Femur (tissue), 1 donor: ENCODE measurements around the gene TADA2A.
A peak's percentile ranks its signal among the peaks of the same experiment; 100 is the strongest.

ENCODE experiments used
- DNase-seq: peaks from one replicate; pipeline ENCODE4 v3.0.0-alpha.2; 2017

The TADA2A gene

DNA sequence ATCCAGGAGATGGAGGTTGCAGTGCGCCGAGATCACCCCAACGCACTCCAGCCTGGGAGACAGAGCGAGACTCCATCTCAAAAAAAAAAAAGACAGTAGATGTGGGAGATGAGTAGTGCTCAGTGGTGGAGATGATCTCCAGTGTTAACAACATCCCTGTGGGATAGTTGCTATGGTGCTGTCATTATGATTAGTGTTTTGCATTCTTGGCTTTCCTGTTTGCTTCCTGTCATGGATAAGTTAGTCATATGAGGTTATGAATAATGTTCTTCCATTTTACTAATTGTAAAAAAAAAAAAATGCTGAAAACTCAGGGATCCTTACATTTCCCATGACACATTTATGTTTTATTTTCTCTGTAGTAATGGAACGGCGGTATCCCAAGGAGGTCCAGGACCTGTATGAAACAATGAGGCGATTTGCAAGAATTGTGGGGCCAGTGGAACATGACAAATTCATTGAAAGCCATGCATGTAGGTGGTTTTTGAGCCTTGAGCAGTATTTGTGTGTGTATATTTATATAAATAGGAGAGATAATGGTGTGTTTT is 58.5 kb downstream of the TADA2A start:
- no peak for DNase-seq

DNA sequence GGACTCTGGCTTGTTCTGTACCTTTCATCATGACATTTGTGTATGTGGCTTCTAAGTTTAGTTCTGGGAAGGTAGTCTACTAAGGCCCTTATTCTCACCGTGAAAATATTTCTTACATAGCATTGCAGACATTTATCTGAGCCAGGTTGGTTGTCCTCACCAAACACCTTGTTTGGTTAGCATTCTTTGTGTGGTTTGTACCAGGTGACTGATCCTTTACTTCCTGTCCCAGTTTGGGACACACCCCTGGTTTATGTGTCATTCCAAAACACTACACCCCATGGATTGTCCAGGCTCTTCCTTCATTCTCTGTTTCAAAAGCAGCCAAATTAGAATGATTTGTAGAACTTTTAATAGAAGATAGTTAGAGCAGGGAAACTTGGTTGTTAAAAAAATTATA is 59.8 kb downstream of the TADA2A start:
- DNase-seq: no peak

DNA sequence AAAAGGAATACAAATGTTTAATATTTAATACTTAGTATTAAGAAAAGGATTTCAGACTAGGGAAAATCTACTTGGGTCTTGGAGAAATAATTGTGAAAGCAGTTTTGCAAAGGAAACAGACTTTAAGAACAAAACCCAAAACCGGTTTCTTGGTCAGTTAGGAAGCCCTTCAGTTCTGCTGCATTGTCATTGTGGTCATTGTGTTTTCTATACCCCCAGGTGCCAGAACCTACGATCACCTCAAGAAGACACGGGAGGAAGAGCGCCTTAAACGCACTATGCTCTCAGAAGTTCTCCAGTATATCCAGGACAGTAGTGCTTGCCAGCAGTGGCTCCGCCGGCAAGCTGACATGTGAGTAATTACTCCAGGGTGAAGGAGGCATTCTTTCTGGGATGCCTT is 63.5 kb downstream of the TADA2A start:
- DNase-seq: no peak

DNA sequence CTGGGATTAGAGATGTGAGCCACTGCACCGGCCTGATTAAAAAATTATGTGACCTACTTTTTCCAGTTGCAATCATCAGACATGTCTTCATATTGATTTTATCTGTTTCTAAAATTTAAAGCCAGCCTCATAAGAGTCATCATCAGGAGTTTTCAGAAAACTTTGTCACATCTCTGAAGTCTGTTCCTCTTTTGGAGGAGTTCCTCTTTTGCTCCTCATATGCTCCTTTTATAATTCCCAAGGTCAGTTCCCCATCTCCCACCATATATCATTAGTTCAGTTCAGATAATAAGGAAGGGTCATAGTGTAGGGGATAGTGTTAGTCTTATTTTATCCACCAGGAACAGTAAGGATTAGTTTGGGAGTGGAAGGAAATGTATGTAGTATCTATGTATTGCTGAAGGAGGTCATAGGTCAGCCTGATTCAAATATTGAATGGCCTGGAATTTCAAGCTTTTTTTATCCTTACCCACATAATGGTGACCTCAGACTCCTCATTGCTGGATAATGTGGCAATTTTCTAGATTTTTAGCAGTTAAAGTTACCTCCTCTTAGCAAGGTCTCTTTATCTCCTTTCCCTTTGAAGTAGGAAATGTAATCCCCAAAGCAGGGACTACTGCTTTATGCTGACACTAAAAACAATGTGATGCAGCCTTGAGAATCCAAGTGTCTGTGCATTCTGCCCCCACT is 69.2 kb downstream of the TADA2A start:
- no peak for DNase-seq

DNA sequence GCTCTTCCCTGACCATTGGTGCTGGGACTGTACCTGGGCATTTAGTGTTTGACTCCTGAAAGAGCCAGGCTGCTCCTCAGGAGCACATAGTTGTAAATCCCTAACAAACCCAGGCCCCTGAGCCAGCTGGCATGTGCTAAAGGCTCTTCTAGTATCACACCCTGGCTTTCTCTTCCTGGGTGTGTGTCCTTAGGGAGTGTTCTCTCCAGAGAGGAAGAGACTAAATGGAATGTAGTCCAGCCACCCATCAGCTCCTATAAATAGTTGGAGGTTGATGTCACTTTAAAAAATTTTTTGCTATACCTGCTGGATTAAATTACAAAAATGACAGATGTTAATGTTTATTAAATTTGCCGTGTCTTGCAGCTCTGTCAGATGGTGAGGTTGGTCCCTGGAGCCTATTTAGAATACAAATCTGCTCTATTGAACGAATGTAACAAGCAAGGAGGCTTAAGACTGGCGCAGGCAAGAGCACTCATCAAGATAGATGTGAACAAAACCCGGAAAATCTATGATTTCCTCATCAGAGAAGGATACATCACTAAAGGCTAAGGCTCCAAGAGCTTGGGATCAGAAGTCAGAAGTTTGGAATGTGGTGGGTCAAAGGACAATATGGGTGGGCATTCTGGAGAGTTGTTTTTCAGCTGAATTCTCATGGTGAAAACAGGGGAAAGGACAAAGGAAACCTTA is 69.9 kb downstream of the TADA2A start:
- DNase-seq: no peak

DNA sequence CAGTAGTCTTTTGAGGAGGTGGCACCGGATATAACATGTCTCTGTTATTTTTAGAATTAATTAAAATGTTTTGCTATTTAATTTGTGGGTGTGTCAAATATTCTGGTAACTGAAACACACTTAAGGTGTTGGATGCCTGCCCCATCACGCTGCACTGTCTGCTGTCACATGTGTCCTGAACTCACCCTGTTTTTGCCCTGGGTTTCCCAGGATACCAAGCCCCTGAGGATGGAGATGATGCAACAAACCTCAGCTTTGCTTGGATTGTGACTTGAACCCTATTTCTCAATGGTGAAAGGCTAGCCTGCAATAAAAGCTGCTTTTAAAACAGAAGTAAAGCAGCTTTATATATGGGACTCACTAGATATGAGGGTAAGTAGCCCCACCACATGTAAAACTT is 71.5 kb downstream of the TADA2A start:
- no peak for DNase-seq

DNA sequence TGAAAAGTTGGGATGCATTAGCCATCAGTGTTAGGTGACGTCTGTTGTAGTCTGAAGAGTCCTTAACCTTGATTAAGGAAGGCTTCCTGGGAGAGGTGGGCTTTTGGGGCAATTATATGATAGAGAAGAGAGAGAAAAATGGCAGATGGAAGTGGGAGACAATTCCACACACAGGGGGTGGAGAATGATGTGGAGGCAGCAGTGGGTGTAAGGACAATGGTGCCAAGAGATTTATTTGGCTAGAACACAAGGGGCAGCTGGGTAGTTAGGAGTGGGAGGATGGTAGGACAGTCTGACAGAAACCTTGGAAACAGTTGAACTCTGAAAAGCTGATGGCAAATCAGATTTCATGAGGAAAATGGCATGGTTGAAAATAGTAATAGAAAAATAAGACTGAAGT is 72.3 kb downstream of the TADA2A start:
- no peak for DNase-seq

DNA sequence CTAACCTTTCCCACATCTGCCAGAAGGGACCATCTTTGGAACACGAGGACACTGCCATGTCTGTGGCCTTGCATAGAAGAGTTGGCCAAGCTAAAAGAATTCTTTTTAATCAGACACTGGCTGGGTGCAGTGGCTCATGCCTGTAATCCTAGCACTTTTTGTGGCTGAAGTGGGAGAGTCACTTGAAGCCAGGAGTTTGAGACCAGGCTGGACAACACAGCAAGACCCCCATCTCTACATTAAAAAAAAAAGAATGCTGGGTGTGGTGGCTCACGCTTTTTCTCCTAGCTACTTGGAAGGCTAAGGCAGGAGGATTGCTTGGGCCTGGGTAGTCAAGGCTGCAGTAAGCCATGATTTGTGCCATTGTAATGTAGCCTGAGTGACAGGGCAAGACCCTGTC is 73.7 kb downstream of the TADA2A start:
- no peak for DNase-seq

DNA sequence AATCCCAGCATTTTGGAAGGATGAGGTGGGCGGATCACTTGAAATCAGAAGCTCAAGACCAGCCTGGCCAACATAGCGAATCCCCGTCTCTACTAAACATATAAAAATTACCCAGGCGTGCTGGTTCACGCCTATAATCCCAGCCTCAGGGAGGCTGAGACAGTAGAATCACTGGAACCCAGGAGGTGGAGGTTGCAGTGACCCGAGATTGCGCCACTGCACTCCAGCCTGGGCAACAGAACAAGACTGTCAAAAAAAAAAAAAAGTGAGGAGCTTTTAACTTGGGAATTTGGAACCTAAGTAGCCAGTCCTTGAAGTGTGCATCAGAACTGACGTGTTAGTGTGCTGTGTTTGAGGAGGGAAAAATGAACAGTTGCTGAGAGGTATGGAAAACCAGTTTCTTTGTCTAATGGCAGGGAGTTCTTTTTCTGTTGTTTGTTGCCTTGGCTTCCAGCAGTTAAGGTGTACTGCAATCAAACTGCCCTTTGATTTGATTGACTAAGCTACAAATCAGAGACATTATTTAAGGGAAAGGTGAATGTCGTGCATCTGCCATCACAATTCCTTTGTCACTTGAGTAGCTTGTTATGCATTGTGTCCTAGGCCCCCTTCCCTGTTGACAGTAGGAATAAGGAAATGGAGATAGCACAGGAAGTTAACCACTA is 74.4 kb downstream of the TADA2A start:
- no peak for DNase-seq

DNA sequence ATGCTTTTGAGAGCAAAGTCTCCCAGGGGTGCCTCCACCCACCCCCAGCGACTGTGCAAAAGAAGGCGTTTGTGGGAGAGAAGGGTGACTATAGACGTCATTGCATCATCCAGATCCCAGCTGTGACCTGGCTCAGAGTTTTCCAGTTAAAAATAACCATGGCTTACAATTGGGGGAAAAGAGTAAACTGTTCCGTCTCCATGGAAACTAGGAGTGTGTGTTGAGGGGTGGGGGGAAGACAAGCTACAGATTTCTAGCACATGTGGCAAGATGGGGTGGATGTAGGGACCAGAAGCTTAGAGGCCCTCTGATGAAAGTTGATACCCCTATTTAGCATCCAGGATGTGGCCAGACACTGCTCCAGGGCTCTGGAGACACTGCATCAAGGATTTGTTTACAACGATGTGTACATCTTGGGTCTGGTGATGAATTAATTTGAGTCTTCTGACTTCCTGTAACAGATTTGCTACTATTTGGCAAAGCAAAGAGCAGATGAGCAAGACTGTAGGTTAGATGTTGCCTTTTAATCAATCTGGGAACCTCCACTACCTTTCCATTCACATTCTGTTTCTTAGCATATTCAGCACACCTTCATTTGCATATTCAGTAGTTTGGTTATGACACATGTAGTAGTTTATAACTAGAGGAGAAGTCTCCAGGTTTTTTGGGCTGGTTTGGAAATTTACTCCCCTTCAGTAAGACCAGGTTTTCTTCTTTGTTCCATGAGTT is 76.8 kb downstream of the TADA2A start:
- DNase-seq: peak; percentile 57

DNA sequence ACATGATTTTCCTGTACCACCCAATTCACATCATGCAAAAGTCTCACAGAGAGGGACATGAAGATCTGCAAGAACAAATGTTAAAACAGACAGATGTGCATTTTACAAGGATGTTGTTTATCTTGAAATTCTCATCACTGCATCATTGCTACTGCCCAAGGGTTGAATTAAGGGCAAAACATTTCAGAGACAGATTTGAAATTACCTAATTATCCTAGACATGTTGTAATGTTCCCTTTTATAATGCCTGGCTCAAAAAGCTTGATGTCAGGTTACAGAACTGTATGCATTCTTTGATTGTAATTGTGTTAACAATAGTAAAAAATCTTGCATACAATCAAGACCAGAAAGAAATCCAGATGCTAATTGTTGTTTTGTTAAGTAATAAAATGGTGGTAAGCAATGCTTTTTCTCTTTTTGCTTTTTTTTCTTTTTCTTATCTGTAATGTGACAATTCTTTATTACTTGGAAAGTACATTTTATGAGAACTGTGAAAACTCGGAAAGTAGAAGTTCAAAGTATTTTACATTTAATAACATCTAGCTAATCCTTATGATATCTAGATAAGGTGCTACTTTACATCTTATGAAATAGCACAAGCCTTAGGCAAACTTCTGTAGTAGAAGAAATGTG is 79.4 kb downstream of the TADA2A start:
- DNase-seq: no peak

DNA sequence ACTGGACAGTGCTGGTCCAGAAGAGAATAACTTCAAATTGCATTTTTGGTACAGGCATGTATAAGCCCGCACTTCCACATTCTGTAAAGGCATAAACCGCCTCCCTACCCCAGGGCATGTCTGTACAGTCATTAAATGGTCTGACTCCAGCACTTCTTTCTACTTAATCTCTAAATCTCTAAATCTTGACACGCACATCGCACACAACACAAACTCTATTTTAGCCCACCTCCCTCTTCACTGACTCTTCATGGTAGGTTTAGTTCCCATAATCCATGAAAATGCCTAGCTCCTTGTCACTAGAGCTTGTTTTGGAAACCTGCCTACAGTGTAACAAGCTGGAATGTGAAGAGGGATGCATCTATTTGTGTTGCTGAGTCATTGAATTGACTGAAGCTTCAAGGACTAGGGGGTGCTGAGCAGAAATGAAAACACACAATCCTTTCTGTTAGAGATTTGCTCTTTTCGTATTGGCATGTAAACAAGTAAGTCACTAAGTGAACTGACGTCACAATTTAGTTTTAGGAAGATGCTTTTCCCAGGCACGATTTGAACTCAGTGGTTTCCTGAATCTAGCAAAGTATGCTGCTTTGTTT is 81.4 kb downstream of the TADA2A start:
- no peak for DNase-seq

DNA sequence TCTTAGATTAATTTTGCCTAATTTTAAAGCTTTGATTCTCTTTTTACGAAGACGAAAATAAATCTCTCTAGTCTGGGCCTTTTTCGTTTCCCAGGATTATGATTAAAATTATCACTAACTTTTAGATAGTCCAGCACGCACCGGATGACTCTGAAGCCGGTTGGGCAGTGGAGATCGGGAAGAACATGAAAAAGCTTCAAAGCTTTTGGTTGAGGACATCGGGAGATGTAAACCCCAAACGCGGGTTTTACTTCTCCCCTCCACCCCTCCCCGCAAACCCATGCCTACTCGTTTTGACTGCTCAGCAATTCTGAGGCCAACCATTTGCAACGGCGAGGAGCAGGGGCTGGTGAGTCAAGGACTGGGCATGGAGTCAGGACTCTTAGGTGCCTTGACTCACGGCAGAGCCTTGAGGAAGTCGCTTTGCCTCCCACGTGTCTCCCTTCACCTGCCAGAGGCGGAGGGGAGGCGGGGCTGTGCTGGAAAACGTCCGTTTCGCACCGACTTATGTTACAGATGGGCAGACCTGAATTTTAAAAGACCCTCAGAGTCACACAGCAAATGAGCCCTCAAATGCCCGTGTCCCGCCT is 82.0 kb downstream of the TADA2A start:
- peak; percentile 69 for DNase-seq

DNA sequence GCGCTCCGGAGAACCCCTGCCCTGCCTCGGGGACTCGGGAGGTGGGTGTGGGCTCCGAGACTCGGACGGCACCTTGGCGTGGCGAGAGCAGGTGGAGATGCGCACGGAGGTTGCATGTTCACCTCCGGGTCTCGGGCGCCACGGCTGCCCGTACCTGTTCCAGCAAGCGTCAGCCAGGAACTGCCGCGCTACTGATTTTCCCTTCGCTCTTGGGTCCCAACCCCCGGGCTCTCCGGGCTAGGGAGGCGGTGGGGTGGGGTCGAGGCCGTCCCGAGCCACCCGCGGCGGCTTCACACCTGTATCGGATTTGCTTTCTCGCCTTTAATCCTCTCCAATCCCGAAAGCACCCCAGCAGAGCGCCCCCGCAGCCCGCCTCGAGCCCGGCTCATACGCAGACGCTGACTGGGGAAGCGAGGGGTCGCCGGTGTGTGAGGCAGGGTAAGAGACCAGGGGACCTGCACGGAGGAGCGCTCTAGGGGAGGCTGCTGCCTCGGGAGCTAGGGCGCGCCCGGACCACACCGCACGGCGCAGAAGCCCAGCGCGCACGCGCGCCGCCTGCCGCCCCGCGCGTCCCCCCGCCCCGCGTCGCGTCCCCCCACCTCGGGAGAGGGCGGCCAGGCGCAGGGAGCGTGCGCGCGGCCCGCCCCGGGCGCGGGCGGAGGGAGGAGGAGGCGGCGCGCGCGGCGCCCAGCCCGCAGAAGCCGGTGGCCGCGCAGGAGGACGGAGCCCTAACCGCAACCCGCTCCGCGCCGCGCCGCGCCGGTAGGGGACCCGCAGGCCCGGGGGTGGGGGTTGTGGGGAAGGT is 82.7 kb downstream of the TADA2A start, which contains the start of gene DUSP14:
Gene DUSP14, plus strand, starts transcription at position 695 of the 805 bp plus-strand sequence. CDS start 22,382 bp downstream, outside the sequence.
- peak; percentile 89 for DNase-seq

DNA sequence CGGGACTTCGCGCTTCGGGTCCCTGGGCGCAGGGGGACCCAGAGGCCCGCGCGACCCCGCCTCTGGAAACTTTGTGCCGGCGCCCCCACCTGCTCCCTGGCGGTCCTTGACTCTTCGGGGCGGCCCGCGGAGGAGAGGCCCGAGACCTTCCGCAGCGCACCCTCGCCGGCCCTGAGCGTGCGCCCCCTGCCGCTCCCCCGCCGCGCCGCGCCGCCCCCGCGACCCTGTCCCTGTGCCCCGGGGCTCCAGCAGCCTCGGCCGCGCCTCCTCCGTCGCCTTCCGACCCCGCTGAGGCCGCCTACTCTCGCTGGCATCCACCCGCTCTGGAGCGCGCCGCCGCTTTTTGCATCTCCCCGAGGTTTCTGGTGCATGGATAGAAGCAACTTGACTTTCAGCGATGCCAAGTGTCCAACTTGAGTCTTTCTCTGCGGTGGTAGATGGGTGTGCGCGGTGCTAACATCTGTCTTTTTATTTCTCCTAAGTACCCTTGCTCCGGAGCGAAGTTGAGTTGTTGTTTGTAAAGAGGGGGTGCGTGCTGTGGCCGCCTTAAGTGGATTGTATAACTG is 83.4 kb downstream of the TADA2A start:
- peak; percentile 81 for DNase-seq

DNA sequence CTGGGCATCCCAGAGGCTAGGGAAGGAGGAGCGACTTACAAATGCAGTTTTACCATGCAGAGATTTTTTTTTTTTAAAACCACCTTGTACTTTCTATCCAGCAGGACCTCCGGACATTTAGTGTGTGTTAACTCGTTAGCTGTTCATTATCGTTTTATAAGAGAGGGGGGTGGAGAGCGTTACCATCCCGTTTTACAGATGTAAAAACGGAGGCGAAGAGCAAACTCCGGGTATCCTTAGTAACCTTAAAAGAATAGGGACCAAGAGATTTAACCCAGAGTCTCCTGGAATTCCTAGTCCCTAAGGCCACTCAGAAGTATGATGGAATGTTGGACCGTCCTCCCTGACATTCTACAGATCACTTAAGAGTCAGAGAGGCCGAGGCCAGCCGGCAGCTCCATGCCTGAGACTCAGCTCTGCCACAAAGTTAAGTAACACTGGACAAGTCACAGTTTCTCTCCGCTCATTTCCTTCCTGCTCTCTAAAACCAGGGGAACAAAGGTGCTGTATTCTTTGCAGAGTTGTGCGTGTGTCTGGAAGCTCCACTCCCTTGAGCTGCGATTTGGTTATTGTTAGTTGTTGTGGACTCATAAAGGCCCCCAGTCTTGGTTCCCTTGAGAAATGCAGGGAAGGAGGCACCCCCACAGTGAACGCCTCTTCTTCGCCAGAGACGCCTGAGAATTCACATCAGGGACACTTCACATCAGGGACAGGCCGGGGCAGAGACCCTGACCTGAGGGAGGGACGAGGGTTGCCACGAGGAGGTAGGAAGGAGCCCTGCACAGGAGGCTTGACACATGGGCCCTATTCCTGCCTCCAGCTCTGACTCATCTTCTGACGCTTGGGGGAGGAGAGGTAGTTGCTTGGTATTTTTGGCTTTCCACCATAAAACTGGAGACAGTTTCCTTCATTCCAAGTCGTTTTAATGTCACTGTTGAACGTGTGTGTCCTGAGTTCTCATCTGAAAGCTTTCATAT is 84.2 kb downstream of the TADA2A start:
- DNase-seq: peak; percentile 61

DNA sequence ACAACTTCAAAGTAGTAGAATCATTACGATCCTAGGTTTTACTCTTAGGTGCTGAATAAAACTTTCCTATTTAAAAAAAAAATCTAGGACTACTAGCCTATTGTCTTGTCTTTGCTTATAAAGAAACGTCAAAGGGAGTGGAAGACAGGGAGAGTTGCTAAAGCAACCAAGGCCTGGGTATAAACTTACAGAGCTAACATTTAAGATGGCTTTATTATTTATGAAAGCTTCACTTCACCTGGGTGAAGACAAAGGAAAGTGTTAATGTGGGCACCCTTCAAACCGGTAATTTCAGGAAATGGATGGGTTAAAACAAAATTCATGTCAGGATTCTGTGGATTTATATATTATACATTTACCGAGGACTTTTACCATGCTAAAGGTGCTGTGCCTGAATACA is 85.5 kb downstream of the TADA2A start:
- DNase-seq: no peak

DNA sequence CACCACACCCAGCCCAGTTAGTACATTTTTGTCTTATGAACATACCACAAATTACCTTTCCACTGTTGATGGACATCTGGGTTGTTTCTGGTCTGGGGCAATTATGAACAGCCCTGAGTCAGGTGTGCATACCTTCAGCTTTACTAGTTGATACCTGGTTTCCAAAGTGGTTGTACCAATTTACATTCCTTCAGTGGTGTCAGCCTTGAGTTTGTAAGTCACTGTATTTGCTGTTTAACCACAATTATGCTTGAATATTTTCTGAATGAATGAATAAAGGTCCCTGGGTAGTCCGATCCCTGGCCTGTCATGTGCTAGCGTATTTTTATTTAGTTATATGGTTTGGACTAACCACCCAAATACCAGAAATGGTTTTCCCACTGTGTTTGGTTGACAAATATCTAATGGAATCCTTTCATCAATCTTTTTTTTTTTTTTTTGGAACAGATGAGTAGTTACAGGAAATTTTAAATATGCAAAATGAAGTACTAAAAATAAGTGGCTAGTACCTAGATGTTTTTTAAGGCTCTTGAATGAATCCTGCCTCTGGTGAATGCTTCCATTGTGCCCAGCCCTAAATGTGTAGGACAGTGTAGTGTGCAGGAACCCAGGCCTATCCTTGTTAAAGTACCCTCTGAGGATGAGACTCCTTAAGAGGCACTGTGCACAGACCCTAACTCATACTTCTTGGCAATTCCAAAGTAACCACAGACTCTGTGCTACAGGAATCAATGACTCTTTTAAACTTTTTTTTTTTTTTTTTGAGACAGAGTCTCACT is 86.8 kb downstream of the TADA2A start:
- DNase-seq: no peak
